Measurements from ENCODE around the gene TMTC4.
"Not testable (repeated sequence)": the region's sequence is repeated elsewhere in the genome, so short reads cannot be mapped to it uniquely, and the experiment has no call there.

The TMTC4 gene, protein sequence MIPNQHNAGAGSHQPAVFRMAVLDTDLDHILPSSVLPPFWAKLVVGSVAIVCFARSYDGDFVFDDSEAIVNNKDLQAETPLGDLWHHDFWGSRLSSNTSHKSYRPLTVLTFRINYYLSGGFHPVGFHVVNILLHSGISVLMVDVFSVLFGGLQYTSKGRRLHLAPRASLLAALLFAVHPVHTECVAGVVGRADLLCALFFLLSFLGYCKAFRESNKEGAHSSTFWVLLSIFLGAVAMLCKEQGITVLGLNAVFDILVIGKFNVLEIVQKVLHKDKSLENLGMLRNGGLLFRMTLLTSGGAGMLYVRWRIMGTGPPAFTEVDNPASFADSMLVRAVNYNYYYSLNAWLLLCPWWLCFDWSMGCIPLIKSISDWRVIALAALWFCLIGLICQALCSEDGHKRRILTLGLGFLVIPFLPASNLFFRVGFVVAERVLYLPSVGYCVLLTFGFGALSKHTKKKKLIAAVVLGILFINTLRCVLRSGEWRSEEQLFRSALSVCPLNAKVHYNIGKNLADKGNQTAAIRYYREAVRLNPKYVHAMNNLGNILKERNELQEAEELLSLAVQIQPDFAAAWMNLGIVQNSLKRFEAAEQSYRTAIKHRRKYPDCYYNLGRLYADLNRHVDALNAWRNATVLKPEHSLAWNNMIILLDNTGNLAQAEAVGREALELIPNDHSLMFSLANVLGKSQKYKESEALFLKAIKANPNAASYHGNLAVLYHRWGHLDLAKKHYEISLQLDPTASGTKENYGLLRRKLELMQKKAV

DNA sequence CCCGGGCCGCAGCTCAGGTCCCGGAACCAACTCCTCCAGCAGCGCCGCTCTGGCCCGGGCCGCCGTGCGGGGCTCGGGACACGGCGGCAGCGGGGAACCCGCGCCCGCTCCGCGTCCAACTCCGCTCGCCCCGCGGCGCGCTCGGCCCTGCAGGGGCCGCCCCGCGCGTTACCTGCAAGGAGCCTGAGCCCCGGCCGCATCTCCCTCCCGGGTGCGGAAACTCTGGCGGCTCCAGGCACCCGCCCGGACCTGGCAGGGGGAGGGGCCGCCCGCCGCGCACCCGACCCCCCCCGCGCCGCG is at the start of gene TMTC4:
TMTC4 (minus strand) TSS at position 224 of the 300 bp plus-strand sequence. CDS start 4,433 bp downstream, outside the sequence.
- DNase-seq = no peak

DNA sequence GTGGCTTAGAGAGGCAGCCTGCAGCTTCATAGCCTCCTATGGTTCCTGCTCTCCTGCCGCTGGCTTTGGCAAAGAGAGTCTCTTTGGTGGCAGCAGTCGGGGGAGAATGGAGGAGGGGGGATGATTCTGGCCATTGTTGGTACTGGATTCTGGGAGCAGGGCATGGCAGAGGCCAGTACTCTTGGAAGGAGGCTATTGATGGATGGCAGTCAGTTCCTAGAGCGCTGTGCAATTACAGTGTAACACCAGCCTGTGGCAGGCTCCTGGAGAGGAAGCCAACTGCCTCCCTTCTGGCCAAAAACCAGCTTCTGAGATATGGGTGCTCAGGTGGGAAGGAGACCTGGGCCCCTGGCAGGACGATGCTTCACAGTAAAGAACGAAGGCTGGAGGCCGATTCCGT is 47.9 kb upstream of the TMTC4 start:
- no peak for DNase-seq

DNA sequence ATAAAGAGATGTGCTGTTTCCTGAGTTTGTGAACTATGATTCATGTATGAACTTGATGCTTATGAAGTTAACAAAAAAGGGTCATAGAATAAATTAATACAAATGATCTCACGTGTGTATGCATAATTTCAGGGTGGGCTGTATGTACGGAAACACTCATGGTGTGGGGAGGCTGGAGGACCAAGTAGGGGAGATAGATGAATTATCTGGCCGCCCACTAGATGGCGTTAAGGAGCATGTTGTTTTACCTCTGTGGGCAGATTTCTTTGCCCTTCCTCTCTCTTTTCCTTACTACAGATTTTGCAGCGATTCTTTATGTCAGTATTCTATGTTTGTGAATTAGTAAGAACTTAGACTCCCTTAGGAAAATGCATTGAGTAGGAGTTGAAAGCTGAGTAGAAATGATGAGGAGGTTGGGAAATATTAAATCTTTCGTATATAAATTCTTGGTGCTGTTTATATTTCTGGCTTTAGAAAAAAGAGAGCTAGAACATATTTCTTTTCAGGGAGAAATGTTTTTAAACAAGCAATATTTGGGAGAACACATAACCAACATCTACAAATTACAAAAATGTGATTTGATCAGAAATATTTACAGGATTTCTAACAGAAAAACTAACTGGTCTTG is 47.4 kb upstream of the TMTC4 start:
- peak; percentile 41 for DNase-seq

DNA sequence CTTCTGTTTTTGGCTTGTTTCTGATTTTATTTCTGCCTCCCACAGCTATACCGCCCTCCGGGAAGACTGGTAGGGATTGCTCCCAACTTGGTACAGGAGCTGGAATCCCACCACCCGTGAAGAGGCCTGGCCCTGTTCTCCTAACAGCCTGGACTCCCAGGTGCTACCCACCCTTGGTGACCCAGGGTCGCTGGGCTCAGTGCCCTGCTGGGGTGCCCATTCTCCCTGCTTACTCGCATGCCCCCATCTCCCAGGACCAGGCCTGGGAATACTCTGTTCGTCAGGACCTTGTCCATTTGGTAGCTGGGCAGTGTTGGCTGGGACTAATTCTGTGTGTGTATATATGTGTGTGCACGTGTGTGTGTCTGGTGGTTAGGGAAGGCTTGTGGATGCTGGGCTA is 41.0 kb upstream of the TMTC4 start:
- DNase-seq = no peak

DNA sequence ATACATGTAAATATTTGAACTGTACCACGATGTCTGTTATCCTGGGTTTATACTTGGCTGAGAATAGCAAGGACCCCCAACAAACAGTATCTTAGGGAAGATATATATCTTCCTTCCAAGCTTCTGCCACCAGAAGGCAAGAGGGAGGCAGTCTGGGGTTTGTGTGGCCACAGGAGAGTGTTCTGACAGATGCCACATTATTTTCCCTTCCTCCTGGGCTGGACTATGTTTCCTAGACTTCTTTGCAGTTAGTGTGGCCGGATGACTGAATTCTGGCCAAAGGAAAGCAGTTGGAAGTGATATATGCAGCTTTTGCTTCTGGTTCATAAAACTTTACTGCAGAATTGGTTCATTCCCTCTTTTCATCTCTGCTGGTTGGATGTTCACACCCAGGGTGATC is 39.9 kb upstream of the TMTC4 start:
- no peak for DNase-seq

DNA sequence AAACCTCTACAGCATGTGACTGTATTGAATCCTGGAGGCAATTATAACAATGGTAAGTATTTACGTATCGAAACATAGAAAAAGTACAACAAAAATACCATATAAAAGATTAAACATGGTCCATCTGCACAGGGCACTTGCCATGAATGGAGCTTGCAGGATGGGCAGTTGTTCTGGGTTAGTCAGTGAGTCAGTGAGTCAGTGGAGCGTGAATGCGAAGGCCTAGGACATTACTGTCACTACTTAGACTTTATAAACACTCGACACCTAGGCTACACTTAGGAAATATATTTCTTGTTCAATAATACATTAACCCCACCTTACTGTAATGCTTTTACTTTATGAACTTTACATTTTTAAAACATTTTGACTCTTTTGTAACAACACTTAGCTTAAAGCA is 35.6 kb upstream of the TMTC4 start:
- no peak for DNase-seq

DNA sequence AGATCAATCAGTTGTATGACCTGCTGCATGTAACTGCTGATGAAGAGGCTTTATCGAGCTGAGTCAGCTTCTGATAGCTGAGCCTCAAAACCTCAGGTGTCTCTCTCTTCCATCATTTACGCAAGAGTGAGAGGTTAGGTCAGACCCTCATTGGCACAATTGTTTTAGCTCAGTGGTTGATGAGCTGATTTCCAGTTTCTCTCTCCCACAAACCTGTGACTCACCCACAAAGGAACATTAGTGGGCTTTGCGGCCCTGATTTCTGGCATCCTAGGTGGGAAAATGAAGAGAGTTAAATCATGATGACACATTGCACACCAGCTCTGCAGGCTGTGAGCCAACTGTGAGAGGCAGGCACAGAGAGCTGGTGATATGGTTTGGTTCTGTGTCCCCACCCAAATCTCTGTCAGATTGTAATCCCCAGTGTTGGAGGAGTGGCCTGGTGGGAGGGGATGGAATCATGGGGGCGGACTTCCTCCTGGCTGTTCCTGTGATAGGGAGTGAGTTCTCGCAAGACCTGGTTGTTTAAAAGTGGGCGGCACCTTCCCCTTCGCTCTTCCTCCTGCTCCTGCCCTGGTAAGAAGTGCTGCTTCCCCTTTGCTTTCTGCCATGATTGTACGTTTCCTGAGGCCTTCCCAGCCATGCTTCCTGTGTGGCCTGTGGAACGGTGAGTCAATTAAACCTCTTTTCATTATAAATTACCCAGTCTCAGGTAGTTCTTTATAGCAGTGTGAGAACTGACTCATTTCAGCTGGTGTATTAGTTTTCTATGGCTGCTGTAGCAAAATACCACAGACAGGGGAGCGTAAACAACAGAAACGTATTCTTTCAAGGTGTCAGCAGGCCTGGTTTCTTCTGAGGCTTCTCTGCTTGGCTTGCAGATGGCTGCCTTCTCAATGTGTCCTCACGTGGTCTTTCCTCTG is 33.5 kb upstream of the TMTC4 start:
- DNase-seq = peak; percentile 4

DNA sequence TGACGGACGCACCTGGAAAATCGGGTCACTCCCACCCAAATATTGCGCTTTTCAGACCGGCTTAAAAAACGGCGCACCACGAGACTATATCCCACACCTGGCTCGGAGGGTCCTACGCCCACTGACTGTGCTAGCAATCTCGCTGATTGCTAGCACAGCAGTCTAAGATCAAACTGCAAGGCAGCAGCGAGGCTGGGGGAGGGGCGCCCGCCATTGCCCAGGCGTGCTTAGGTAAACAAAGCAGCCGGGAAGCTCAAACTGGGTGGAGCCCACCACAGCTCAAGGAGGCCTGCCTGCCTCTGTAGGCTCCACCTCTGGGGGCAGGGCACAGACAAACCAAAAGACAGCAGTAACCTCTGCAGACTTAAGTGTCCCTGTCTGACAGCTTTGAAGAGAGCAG is 23.7 kb upstream of the TMTC4 start:
- DNase-seq = not testable (repeated sequence)

DNA sequence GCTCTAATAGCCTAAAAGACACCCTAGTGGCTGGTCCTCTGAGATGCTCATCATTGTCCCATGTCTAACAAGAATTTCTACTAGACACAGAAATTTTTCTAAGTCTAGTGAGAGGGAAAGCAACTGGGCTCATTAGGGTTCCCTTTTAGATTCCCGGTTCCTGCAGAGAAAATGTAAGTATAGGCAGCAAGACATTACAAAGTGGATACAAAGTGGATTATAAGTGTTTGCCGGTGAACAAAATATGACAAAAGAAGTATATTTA is 20.8 kb upstream of the TMTC4 start:
- no peak for DNase-seq

DNA sequence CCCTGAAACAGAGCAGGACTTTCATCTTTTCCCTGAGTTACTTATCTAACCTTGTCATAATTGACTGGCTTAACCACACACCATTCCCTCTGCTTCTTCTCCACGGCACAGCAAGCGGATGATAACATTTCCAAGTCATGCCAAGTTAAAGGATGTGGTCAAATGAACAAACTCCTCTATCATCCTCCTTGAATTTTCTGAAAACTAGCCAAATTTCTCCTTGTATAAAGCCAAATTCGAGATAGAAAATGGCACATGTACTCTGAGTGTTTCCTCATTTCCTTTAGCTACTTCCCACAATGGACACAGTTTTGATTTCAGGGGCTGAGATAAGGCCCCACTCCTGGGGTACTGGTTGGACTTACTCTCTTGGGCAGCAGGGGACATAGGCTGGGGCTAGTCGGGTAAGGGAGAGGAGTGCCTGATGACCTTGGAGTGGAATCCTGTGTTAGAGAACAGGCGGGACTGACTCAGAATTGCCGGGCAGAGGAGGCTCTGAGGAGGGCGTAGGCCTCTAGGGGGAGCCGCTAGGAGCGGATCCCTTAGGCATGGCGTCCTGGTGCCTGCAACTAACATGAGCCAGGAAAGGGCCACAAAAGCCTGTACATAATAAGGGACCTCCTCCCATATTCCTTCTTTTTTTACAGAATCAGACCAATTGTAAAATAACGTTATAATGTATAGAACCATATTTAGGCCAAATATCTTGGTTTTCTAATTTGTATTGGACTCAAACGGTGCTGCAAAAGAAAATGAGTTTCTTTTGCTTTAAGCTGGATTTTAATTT is 20.3 kb upstream of the TMTC4 start:
- DNase-seq = peak; percentile 27

DNA sequence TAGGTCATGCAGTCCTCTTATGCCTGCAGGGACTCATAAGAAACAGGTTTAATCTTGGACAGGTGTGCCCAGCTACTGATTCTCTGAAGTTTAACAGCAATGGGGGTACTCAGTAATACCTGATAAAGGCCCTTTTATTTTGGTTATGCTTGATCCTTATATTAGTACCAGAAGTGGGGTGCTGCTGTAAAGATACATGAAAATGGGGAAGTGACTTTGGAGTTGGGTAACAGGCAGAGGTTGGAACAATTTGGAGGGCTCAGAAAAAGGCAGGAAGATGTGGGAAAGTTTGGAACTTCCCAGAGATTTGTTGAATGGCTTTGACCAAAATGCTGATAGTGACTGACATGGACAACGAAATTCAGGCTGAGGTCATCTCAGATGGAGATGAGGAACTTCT is 14.6 kb upstream of the TMTC4 start:
- no peak for DNase-seq

DNA sequence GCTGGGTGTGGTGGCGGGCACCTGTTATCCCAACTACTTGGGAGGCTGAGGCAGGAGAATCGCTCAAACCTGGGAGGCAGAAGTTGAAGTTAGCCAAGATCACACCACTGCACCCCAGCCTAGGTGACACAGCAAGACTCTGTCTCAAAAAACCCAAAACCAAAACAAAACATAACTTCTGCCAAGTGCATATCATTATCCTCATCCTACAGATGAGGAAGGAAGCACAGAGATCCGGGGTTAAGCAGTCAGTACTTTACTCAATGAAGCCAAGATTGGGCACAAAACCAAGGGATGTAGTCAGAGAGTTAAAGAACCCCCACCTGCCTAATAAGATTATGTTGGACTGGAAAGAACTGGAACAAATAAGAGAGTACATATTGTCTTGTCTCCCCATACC is 5.5 kb upstream of the TMTC4 start:
- no peak for DNase-seq

DNA sequence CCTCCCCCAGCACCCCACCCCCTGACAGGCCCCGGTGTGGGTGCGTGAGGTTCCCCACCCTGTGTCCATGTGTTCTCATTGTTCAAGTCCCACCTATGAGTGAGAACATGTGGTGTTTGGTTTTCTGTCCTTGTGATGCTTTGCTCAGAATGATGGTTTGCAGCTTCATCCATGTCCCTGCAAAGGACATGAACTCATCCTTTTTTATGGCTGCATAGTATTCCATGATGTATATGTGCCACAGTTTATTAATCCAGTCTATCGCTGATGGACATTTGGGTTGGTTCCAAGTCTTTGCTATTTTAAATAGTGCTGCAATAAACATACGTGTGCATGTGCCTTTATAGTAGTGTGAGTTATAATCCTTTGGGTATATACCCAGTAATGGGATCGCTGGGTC is 2.5 kb upstream of the TMTC4 start:
- not testable (repeated sequence) for DNase-seq

DNA sequence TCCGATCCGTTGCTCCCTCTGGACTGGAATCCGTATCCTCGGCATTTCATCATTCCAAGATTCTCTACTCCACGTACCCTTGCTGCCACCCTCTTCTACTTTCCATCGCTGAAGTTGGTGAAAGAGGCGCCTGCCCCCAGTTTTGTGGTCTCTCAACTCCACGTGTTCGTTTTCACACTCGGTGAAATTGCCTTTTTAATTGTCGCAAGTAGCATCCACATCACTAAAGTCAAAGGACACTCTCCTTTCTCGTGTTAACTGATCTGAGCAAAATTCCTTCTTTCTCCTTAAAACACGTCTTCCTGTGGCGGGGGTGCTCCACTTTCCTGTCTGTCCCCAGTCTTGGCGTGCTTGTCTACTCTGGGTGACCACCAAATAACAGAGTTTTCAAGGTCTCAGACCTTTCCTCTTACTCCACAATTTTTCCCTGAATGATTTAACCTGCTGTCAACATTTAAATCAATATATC is 1.1 kb upstream of the TMTC4 start:
- DNase-seq = no peak

DNA sequence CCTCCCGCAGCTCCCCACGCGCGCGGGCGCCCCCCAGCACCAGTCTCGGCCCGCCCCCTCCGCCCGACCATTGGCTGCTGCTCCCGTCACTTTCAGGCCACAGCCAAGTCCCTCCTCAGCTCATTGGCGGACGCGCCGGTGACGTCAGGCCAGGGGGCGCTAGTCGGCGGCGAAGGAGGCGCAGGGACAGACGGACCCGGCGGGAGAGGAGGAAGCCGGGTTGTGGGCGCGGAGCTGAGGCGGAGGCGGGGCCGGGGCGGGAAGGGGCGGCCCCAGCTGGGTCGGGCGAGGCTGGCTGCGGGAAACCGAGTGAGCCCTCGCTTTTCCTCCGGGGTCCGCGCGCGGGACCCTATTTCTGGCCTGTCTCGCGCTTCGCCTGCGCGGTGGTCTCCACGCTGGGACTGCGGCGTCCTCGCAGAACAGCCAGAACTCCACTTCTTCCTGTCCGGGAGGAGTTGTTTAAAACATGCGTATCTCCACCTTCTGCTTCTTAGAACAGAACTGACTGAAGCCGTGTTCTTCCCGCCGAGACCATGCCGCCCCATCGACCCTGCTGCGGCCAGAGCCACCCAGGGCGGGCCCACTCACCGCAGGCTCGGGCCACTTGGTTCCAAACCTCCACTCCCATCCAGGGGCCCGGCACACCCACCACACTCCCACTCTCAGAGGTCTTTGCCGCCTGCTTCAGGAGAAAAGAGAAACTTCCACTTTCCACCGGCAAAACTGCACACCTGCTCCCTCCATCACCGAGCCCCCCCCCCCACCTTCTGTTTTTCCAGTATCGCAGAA is 471 bp upstream of the TMTC4 start:
- DNase-seq = peak; percentile 97

DNA sequence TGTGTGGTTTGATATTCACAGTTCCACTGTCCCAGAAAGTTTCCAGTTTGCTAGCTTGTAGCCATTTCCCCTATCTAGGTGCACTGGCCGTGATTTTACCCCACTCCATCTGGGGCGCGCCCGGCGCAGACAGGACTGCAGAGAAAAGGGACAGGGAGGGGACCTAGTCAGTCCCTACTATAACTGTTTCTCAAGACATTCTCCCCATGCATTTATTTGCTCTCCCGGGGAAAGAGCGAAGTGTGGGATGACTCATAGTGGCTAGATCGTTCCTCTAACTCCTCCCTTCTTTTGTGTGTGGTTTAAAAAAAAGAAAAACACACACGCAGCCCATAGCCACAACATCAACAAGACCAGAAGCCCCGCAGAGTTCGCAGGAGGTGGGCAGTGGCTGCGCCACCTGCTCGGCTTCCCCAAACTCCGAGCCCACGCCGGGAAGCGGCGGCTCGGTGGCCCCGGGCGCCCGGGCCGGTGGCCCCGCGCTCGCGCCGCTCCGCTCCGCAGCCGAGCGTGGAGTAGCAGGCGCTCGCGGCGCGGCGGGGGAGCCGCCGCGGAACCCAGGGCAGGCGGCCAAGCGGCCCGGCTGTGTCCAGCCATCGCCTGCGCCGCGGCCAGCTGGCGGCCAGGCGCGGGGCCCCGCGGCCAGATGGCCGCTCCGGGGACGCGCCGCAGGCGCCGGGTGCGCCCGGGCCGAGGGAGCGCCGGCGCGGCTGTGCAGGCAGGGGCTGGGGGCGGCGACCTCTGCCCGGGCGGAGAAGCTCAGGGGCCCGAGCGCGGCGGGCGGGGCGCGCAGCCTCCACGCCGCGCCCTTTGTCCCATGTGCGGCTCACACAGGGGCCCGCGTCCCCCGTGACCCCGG is 653 bp downstream of the TMTC4 start:
- DNase-seq = peak; percentile 80

DNA sequence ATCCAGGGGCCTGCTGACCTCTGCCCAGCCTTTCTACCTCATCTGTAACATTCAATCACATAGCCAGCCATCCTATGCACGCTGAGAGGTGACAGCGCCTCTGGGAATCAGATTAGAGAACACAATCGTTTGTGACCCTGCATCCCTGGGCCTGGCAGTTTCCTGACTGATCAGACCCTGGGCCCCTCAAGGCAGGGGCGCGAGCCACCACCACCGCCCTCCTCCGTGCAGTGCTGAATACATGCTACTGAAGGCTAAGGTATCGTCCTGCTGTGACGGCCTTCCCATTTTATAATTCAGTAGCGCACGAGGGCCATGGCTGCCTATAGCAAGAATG is 1.3 kb downstream of the TMTC4 start:
- no peak for DNase-seq

DNA sequence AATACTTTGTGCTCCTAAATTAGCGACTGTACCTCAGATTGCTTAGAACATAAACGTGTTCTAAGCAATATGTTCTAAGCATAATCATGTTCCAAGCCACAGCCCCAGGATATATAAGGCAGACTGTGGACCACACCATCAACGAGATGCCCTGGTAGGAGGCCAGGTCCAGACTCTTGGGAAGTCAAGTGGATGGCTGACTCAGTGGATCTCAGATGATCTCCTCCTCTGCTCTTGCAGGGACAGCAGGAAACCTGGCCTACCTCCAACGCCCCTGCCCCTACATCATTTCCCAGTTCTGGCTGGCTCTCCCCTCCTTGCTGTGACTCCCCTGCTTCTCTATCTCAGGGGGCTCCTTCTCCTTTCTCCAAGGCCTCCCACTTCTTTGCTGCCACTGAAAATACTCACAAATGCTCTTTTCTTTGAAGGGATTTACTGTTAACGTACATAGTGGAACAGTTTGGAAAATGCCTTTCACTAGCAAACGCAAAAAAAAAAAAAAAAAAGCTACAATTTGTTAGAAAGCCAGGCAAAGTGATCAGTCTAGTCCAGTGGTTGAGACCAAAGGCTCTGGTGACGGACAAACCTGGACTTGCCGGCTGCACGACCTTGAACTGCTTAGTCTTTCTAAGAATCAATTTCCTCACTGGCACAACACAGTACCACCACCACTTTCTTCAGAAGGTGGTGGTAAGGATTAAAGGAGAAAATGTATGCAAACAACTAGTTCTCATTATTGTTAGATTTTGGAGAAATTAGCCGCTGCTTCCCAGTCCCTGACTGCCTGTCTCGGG is 3.0 kb downstream of the TMTC4 start:
- no peak for DNase-seq

DNA sequence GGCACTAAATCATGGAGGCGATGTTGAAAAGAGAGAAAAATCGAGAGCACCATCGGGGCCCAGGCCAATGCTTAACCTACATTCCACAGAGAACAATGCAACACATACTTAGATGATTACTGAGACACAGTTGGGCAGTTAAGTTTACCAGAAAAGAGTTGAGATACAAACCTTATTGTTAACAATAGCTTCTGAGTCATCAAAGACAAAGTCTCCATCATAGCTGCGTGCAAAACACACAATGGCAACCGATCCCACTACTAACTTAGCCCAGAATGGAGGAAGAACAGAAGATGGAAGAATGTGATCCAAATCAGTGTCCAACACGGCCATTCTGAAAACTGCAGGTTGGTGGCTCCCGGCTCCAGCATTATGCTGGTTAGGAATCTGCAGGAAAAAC is 6.2 kb downstream of the TMTC4 start:
- no peak for DNase-seq

DNA sequence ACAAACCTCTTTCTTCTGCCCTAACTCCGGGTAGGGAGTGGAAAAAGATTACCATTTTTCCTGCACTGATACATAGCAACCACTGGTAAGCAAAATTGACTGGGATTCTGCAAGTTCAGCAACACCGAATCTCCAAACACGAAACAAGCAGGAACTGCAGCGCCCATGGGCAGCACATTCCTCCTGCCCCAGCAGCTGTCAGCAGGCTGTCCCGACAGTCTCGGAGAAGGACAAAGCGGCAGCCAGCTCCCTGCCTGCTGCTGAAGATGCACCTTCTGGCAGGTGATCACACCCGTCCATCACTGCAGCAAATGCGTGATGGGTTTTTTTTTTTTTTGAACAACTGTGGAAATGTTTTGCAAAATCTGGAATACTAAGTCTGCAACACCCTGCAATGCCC is 6.7 kb downstream of the TMTC4 start:
- DNase-seq = no peak
